SJSA1 (cell line): ENCODE data around the gene RAPGEF2. TPM values are rescaled to one million over a fixed set of nuclear protein-coding genes. Genes with fewer than 3 reads are reported as not detected.
"Not testable (repeated sequence)": the region's sequence is repeated elsewhere in the genome, so short reads cannot be mapped to it uniquely, and the experiment has no call there.

Experiments used
- DNase-seq, 2 experiments: peaks; one replicate each; pipeline ENCODE4 v3.0.0-alpha.2; 2015 to 2020; ENCODE audit warnings: low spot score in 2 of 2, low read depth in 1 of 2
- H3K27ac ChIP-seq: fragments of 250-450 bp; sonication (Bioruptor Pico); 2 replicates; pipeline ENCODE4 v1.5.1; 2020; ENCODE audit warnings: mild to moderate bottlenecking, moderate library complexity
- H3K27me3 ChIP-seq: fragments of 250-450 bp; sonication (Bioruptor Pico); replicated peaks from 2 replicates; pipeline ENCODE4 v1.5.1; 2020; ENCODE audit warnings: mild to moderate bottlenecking, moderate library complexity
- H3K36me3 ChIP-seq: fragments of 250-450 bp; sonication (Bioruptor Pico); 2 replicates; pipeline ENCODE4 v1.5.1; 2020; ENCODE audit warnings: mild to moderate bottlenecking
- H3K4me1 ChIP-seq: fragments of 250-450 bp; sonication (Bioruptor Pico); replicated peaks from 2 replicates; pipeline ENCODE4 v1.6.1; 2021; ENCODE audit warnings: mild to moderate bottlenecking
- H3K4me3 ChIP-seq: fragments of 250-450 bp; sonication (Bioruptor Pico); 2 replicates; pipeline ENCODE4 v1.5.1; 2020; ENCODE audit warnings: mild to moderate bottlenecking
- H3K9me3 ChIP-seq: fragments of 250-450 bp; sonication (Bioruptor Pico); replicated peaks from 2 replicates; pipeline ENCODE4 v1.5.1; 2020; ENCODE audit warnings: mild to moderate bottlenecking
- total RNA-seq: library from RNA; depleted of rRNA; stranded (reverse); fragments of >200 nt; shearing (Covaris generic); gene quantifications from 2 replicates; pipeline ENCODE4 v1.2.3, GENCODE V29; 2014

RAPGEF2 gene
- total RNA-seq, 1 experiment from 2014 or later: 97.6 TPM

DNA sequence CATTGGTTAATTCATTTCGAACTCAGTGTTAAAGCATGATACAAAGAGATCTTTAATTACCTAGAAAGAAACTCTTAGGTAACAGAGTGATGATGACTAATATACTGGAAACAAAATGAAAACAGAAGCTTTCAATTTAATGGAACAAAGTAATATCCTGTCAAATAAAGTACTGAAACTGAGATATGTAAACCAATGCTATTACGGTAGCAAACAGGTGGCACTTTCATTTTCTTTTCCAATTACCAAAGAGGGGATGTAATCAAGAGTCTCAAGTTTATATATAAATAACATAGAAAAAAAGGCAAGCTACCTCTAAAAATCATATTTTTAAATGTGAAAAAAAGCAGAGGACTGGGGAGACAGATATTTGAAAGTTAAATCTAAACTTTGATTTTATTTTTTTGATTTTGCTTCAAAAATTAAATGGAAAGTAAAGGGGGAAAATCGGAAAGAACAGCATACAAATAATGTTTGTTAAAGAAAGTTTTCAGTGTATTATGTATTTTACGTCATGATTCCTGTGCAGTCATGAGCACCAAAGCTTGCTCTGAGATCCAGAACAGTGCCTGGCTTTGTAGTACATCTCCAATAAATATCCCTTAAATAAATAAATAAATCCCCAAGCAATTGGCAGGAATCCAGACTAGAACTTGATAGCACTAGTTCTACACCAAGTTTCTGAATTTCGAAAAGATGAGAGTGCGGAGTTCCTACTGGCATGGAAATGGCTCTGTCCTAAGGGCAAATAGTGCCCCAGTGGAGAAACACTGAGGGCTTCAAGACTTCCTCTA, 25.0 kb upstream of the RAPGEF2 start:
- Histone ChIP-seq H3K27me3 (no peaks in the 10 kb centered on the region), H3K9me3 (no peaks in the 10 kb centered on the region), H3K36me3 (no peaks in the 10 kb centered on the region), H3K27ac (no peak overlapping the region), H3K4me1 (no peaks in the 10 kb centered on the region), H3K4me3 (no peak overlapping the region)
- no peak for DNase-seq

DNA sequence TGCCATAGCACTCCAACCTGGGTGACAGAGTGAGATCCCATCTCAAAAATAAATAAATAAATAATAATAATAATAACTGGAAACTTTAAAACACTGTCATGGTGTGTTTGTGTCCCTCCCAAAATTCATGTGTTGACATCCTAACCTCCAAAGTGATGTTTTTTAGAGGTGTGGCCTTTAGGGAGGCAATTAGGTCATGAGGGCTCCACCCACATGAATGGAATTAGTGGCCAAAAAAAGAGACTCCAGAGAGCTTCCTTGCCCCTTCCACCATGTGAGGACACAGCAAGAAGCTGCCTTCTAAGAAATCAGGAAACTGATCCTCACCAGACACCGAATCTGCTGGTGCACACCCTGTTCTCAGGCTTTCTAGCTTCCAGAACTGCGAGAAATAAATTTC, 23.8 kb upstream of the RAPGEF2 start:
- DNase-seq: no peak
- no peaks in the 10 kb centered on the region for H3K36me3 ChIP-seq
- H3K27me3 ChIP-seq: no peaks in the 10 kb centered on the region
- H3K4me3 ChIP-seq: no peak overlapping the region
- no peak overlapping the region for H3K27ac ChIP-seq
- H3K9me3 ChIP-seq: no peaks in the 10 kb centered on the region
- no peaks in the 10 kb centered on the region for H3K4me1 ChIP-seq

DNA sequence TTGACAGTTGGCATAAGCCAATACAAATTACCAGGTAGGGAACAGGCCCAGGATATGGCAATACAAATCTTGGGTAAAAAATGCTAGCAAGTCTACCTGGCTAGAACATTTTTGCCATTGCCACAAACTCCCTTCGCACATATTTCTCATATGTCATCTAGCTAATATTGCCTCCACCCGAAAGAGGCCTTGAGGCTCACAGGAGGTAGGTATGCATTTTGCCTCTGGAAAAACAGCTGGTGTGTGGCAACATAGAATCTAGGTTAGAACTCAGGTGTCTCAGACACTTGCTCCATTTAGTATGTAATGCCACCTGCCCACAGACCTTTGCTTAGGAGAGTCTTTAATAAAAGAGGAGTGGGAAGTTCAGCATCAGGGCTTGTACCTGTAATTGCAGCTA, 16.3 kb upstream of the RAPGEF2 start:
- H3K36me3 ChIP-seq: no peaks in the 10 kb centered on the region; the same call in 1 of the 2 replicates
- H3K27ac ChIP-seq: no peak overlapping the region
- H3K9me3 ChIP-seq: no peaks in the 10 kb centered on the region
- no peak overlapping the region for H3K4me3 ChIP-seq
- DNase-seq: no peak
- no peaks in the 10 kb centered on the region for H3K4me1 ChIP-seq
- no peaks in the 10 kb centered on the region for H3K27me3 ChIP-seq

DNA sequence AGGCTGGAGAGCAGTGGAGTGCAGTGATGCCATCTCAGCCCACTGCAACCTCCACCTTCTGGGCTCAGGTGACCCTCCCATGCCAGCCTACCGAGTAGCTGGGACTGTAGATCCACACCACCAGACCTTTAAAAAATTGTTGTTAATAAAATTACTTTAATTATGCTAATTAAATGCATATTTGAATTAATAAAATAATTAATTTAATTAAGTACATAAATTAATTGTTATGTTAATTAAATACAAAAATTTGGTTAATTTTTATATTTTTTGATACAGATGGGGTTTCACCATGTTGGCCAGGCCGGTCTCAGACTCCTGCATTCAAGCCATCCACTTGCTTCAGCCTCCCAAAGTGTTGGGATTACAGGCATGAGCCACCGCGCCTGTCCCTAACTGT, 12.6 kb upstream of the RAPGEF2 start:
- DNase-seq: no peak
- Histone ChIP-seq H3K27me3 (no peaks in the 10 kb centered on the region), H3K27ac (no peak overlapping the region), H3K9me3 (no peaks in the 10 kb centered on the region), H3K36me3 (no peaks in the 10 kb centered on the region; the same call in 1 of the 2 replicates), H3K4me3 (no peak overlapping the region), H3K4me1 (no peaks in the 10 kb centered on the region)

DNA sequence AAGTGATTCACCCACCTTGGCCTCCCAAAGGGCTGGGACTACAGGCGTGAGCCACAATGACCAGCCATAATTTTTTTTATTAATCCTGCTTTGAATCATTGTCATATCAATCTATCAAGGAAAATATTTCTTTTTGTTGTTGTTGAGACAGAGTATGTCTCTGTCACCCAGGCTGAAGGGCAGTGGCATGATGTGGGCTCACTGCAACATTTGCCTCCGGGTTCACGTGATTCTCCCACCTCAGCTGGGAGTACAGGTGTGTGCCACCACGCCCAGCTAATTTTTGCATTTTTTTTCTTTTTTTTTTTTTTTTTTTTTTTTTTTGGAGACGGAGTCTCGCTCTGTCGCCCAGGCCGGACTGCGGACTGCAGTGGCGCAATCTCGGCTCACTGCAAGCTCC, 8.7 kb upstream of the RAPGEF2 start:
- H3K9me3 ChIP-seq, DNase-seq, H3K4me3 ChIP-seq, H3K27ac ChIP-seq, H3K36me3 ChIP-seq, H3K4me1 ChIP-seq, H3K27me3 ChIP-seq: not testable (repeated sequence)

DNA sequence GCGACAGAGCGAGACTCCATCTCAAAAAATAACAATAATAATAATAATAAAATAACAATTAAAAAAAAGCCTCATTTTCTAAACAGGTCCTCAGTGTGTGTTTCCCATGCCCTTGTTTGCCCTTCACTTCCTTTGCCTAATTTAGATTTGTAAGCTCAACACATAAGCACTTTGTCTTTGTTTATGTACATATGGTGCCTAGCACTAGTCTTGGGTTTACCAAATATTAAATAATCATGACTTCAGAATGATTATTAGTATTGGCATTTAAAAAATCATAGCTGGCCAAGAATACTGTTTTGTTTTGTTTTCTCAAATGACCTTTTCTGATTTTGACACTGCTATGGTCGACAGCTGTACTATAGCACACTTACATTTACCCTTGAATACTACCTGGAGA, 6.4 kb upstream of the RAPGEF2 start:
- no peak for DNase-seq
- Histone ChIP-seq H3K27me3 (peaks cover 15% of the 10 kb centered on the region; the same call in 1 of the 2 replicates), H3K36me3 (no peaks in the 10 kb centered on the region), H3K4me3 (no peak overlapping the region), H3K9me3 (no peaks in the 10 kb centered on the region), H3K27ac (no peak overlapping the region), H3K4me1 (no peaks in the 10 kb centered on the region)

DNA sequence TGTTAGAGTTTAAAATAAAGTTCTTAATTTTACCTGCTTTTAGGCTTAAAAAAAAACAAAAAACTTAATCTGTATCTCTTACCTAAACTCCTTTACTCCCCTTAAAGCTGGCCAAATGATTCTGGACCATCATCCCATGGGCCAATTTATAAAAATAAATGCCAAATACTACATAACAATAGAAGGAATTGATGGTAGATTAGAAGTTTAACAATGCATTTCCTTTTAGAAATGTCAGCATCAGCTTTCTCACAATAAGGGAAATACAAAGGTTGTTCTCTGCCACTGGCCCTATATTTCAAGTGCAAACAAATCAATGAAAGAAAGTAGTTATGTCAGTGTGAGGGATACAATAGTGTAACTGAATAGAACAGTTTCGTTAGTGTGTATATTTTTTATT, 5.7 kb upstream of the RAPGEF2 start:
- Histone ChIP-seq H3K27me3 (peaks cover 21% of the 10 kb centered on the region; the same call in 1 of the 2 replicates), H3K4me3 (no peak overlapping the region), H3K9me3 (no peaks in the 10 kb centered on the region), H3K36me3 (no peaks in the 10 kb centered on the region), H3K27ac (no peak overlapping the region), H3K4me1 (peaks cover 1% of the 10 kb centered on the region)
- no peak for DNase-seq

DNA sequence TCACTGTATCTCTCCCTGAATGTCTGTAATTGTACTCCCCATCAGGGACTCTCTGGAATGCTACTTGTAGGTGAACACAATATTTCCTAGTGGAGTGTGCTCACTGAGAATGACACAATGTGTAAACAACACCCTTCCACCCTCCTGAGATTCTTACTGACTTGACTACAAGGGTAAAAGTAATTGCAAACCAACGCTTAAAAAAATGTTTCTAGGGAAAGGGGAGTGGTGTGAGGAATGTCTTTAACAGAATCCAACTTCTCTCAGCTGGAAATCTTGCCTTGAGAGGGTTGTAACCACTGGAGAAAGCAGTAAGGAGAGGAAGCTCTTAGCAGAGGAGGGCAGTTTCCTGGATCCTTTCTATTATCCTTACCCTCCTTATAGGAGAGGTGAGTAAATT, 5.1 kb upstream of the RAPGEF2 start:
- H3K4me3 ChIP-seq: no peak overlapping the region
- no peak overlapping the region for H3K27ac ChIP-seq
- H3K36me3 ChIP-seq: peaks cover 5% of the 10 kb centered on the region; the same call in 1 of the 2 replicates
- H3K4me1 ChIP-seq: peaks cover 6% of the 10 kb centered on the region
- peaks cover 2% of the 10 kb centered on the region for H3K9me3 ChIP-seq
- DNase-seq: no peak
- H3K27me3 ChIP-seq: peaks cover 25% of the 10 kb centered on the region; the same call in 1 of the 2 replicates

DNA sequence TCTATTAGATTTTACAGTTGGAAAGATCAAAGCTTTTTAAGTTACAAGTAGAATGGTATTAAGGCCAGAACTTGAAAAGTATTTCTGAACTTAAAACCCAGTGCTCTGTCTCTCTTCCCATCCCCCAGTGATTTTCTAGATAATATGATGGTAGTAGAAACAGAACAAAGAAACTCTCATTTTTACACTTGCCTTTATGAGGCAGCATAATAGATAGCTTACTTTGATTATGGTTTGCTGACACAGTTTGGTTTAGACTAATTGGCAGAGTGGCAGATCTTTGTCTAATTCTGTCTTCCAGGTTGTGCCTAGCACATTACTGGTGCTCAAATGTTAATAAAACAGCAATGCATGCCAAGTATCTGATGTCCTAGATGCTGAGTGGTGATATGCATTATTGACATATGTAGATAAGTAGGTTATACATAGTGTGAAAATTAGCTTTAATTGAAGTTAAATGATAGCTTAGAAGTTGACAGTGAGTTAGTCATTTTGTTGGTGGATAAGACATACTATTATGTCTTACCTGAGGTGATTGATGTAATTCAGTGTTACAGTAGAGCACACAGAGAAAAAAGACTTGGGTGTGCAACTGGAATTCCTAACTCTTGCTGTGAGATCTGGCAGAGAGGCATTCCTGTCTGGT, 4.3 kb upstream of the RAPGEF2 start:
- H3K27ac ChIP-seq: no peak overlapping the region
- peaks cover 12% of the 10 kb centered on the region for H3K36me3 ChIP-seq
- peaks cover 25% of the 10 kb centered on the region; the same call in 1 of the 2 replicates for H3K27me3 ChIP-seq
- DNase-seq: no peak
- H3K9me3 ChIP-seq: peaks cover 2% of the 10 kb centered on the region
- no peak overlapping the region for H3K4me3 ChIP-seq
- peaks cover 9% of the 10 kb centered on the region for H3K4me1 ChIP-seq

DNA sequence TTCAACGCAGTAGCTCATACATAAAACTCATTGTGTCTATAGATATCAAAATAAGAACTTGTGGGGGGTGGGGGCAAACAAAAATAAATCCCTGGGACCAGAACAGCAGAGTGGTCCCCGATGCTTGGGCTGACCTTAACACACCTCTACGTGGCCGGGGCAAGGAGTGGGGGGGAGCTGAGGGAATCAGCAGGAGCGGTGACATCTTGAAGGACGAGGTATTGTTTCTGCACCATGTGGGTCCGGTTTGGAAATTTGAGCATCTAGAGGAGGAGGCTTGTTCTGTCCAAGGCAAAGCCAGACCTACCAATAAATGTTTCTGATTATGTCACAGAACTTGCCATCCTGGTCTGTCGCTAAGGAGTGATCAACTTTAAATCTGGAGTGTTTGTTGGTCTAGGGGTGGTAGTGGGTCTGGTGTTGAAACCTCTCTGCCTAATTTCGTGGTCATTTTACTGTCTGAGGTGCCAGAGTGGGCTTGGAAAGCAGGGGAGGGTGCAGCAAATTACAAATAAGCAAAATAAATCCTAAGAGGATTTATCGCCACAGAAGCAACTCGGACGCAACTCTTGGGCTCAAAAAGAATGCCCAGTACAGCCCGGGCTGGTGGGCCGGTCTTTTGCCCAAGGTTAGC, 774 bp upstream of the RAPGEF2 start:
- DNase-seq: no peak
- peaks cover 25% of the 10 kb centered on the region; the same call in 1 of the 2 replicates for H3K27me3 ChIP-seq
- H3K4me3 ChIP-seq: peak overlapping the region; percentile 92

DNA sequence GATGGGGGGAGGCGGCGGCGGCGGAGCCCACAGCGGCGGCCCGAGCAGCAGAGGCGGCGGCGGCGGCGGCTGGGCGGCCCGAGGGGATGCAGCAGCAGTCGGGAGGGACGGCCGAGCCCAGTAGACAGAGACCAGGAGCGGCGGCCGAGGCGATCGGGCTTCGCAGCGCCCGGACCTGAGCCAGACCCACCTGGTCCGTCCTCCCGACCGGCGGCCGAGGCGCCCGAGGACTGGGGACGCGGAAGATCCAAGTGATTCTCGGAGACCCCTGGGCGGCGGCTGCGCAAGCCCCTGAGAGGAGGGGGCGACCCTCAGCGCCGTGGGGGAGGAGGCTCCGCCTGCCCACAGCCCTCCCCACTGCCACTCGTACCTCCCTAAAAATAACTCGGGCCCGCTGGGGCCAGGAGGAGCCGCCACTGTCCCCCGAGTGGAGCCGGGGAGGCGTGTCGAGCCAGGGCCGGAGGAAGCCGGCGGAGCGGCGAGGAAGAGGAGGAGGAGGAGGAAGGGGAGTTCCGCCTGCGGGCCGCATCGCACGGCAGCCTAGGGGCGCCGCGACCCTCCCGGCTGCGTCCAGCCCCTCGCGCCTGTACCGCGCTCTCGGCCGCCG, 608 bp downstream of the RAPGEF2 start:
- H3K9me3 ChIP-seq: peaks cover 2% of the 10 kb centered on the region
- peak overlapping the region; percentile 92 for H3K4me3 ChIP-seq
- H3K4me1 ChIP-seq: peaks cover 23% of the 10 kb centered on the region
- H3K27ac ChIP-seq: peak overlapping the region; percentile 89
- H3K27me3 ChIP-seq: peaks cover 25% of the 10 kb centered on the region; the same call in 1 of the 2 replicates
- peak; percentile 51 to 68 for DNase-seq
- H3K36me3 ChIP-seq: peaks cover 13% of the 10 kb centered on the region

More for the DNA sequence above, 774 bp upstream of the RAPGEF2 start:
- H3K36me3 ChIP-seq: peaks cover 13% of the 10 kb centered on the region
- peaks cover 2% of the 10 kb centered on the region for H3K9me3 ChIP-seq
- peaks cover 23% of the 10 kb centered on the region for H3K4me1 ChIP-seq
- peak overlapping the region; percentile 29; the same call in 1 of the 2 replicates for H3K27ac ChIP-seq

DNA sequence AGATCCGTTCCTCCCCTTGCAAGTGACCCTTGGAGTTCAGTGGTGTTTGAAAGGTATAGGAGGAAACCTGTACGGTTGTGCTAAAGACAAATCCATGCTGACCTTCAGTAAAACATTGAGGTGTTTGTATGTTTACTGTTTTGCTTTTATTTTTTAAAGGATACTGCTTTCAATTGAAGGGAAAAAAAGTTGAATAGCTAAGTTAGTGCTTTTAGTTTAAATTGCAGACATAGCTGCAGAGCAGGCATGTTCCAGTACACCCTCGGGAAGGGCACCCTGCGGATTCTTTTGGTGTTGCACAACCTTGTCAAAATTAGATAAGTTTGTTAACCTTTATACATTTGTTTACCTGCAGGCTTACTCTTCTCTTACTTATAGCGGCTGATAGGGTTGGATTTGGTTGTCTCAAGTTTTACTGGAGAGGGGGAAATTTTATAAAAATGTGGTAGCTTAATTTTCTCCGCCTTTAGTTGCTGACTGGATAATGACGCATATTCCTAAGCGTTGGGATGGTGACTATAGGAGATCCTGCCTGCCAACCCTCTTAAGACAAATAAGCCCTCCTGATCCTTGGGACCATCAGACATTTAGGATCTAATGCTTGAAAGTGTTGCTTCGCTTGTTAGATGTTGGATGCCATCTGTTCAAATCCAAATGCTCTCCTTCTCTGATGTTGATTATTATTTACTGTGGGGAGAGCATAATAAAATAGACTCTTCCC, 2.0 kb downstream of the RAPGEF2 start:
- DNase-seq: no peak
- peaks cover 13% of the 10 kb centered on the region for H3K36me3 ChIP-seq
- H3K27me3 ChIP-seq: peaks cover 22% of the 10 kb centered on the region; the same call in 1 of the 2 replicates
- H3K9me3 ChIP-seq: peaks cover 2% of the 10 kb centered on the region
- no peak overlapping the region for H3K27ac ChIP-seq
- peaks cover 23% of the 10 kb centered on the region for H3K4me1 ChIP-seq
- H3K4me3 ChIP-seq: peak overlapping the region; percentile 92

DNA sequence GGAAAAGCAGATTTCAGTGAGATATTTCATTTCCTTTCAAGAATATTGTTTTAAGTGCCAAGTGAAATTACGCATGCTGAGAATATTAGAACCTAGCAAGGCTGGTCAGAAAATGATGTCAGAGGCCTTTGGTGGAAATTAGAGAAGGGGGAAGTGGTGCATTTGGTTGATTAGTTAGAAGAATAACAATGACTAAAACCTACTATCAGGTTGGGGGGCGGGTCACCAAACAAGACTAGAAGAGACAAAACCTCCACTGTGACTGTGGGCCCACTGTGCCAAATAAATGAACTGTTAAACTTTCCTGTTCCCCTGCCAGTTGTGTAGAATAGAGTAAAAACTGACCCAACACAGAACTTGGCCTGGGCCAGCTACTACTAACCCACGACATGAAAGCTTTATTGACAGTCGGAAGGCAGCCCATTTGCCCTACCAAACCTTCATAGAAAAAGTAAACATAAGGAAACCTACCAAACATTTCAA, 2.9 kb downstream of the RAPGEF2 start:
- DNase-seq: no peak
- H3K9me3 ChIP-seq: peaks cover 2% of the 10 kb centered on the region
- H3K27me3 ChIP-seq: 0 out of 2 replicates have a peak, but pooled peaks cover 16% of the 10 kb centered on the region
- H3K27ac ChIP-seq: no peak overlapping the region
- peaks cover 23% of the 10 kb centered on the region for H3K4me1 ChIP-seq
- peaks cover 13% of the 10 kb centered on the region for H3K36me3 ChIP-seq
- H3K4me3 ChIP-seq: no peak overlapping the region; the same call in 1 of the 2 replicates
